DND-41 (cell line): ENCODE results near the gene LMX1B.

Experiments used
- CTCF ChIP-seq: IDR thresholded peaks from 2 replicates; pipeline ENCODE4 v1.5.1; 2012; ENCODE audit warnings: borderline replicate concordance, low read length, moderate library complexity, mild to moderate bottlenecking; ENCODE audit not compliant: poor library complexity, severe bottlenecking; ENCODE audit errors: extremely low read depth
- EZH2 ChIP-seq: IDR thresholded peaks from 3 replicates; pipeline ENCODE4 v1.6.1; 2012; ENCODE audit warnings: borderline replicate concordance, low read depth, mild to moderate bottlenecking, moderate library complexity, low read length, inconsistent platforms; ENCODE audit not compliant: severe bottlenecking

DNA sequence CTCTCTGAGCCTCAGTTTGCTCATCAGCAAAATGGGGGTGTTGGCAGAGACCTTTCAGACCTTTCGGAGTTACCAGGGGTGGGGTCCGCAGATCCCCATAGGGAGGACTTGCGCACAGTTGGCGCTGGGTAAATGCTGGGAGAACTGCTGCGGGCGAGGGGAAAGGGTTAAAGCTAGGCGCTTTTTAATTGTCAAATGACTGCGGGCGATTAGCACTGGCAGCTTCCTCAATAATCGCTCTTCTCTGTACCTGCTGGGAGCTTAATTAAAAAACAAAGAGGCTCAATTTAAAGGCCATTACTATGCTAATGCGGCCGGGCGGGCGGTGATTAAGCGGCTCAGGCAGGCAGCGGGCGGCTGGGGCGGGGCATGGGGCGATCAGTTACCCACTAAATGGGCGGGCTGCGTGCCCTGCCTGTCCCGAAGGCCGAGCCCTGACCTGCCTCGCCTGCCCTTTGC is 63.0 kb downstream of the LMX1B start:
- no peak for TF ChIP-seq CTCF
- TF ChIP-seq EZH2, result no peak
